Measurements from ENCODE around the gene RGS21. TPM values are rescaled to one million over a fixed set of nuclear protein-coding genes. Genes with fewer than 3 reads are reported as not detected.

The RGS21 gene
- total RNA-seq, 1 experiment from 2014 or later: not detected

- no peaks in the 10 kb centered on the region for H3K36me3 Mint-ChIP-seq (ENCODE audit: insufficient read depth, unreplicated experiment)
- TF ChIP-seq, protein P1, sequence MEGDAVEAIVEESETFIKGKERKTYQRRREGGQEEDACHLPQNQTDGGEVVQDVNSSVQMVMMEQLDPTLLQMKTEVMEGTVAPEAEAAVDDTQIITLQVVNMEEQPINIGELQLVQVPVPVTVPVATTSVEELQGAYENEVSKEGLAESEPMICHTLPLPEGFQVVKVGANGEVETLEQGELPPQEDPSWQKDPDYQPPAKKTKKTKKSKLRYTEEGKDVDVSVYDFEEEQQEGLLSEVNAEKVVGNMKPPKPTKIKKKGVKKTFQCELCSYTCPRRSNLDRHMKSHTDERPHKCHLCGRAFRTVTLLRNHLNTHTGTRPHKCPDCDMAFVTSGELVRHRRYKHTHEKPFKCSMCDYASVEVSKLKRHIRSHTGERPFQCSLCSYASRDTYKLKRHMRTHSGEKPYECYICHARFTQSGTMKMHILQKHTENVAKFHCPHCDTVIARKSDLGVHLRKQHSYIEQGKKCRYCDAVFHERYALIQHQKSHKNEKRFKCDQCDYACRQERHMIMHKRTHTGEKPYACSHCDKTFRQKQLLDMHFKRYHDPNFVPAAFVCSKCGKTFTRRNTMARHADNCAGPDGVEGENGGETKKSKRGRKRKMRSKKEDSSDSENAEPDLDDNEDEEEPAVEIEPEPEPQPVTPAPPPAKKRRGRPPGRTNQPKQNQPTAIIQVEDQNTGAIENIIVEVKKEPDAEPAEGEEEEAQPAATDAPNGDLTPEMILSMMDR (IDR thresholded peaks at IDR 0.05; ENCODE audit: unreplicated experiment): no peak
- intact Hi-C loops (cut with micrococcal nuclease; ENCODE audit: unreplicated experiment): no loop called here
- no peaks in the 10 kb centered on the region for H3K27me3 Mint-ChIP-seq (ENCODE audit: unreplicated experiment)
- no peak overlapping the region for H3K4me3 Mint-ChIP-seq (ENCODE audit: low read depth, unreplicated experiment)
- DNase-seq: no peak
- H3K9me3 Mint-ChIP-seq (ENCODE audit: low read depth, unreplicated experiment): no peaks in the 10 kb centered on the region
- no TSS peak for BruUV-seq (replicated peaks)
- no peaks in the 10 kb centered on the region for H3K4me1 Mint-ChIP-seq (ENCODE audit: low read depth, unreplicated experiment)
- CTCF ChIA-PET: no interaction called here
- H3K27ac Mint-ChIP-seq (ENCODE audit: unreplicated experiment): no peak overlapping the region
These were observed 32.5 kb downstream of the RGS21 start for GRCh38 chr1:192349314-192349713.

- no peak for DNase-seq
- Mint-ChIP-seq H3K27ac (ENCODE audit: unreplicated experiment) (no peak overlapping the region), H3K36me3 (ENCODE audit: insufficient read depth, unreplicated experiment) (no peaks in the 10 kb centered on the region), H3K9me3 (ENCODE audit: low read depth, unreplicated experiment) (no peaks in the 10 kb centered on the region), H3K4me3 (ENCODE audit: low read depth, unreplicated experiment) (no peak overlapping the region), H3K4me1 (ENCODE audit: low read depth, unreplicated experiment) (no peaks in the 10 kb centered on the region), H3K27me3 (ENCODE audit: unreplicated experiment) (no peaks in the 10 kb centered on the region)
- intact Hi-C loops (cut with micrococcal nuclease; ENCODE audit: unreplicated experiment): no loop called here
- TF ChIP-seq, protein P1 (IDR thresholded peaks at IDR 0.05; ENCODE audit: unreplicated experiment): no peak
- CTCF ChIA-PET: no interaction called here
- BruUV-seq (replicated peaks): no TSS peak
These were observed 33.6 kb downstream of the RGS21 start for GRCh38 chr1:192350356-192350755.

- intact Hi-C loops (cut with micrococcal nuclease; ENCODE audit: unreplicated experiment): no loop called here
- no TSS peak for BruUV-seq (replicated peaks)
These were observed 34.8 kb downstream of the RGS21 start for GRCh38 chr1:192351550-192351949.

DNA sequence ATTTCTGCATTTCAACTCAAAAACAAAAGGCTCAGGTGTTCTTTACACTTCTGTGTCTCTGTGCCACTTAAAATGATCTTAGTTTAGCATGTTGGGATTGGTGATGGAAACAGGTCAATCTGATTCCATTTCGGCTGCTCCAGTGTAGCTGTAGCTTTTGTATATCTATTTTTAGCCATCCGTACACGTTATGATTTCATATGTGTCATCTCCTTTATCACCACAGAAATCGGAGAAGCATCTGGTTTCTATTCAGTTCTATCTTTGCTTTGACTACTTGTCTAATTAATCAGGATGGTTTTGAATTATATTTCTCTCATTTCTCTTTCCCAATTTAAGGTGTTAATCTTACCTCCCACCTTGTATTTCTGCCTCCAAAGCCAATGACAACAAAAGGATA is 41.1 kb downstream of the RGS21 start:
- Mint-ChIP-seq H3K27me3 (ENCODE audit: unreplicated experiment) (no peaks in the 10 kb centered on the region), H3K4me3 (ENCODE audit: low read depth, unreplicated experiment) (no peak overlapping the region), H3K36me3 (ENCODE audit: insufficient read depth, unreplicated experiment) (no peaks in the 10 kb centered on the region), H3K9me3 (ENCODE audit: low read depth, unreplicated experiment) (no peaks in the 10 kb centered on the region), H3K4me1 (ENCODE audit: low read depth, unreplicated experiment) (no peaks in the 10 kb centered on the region), H3K27ac (ENCODE audit: unreplicated experiment) (no peak overlapping the region)
- DNase-seq: no peak
- BruUV-seq (replicated peaks): no TSS peak
- intact Hi-C loops (cut with micrococcal nuclease; ENCODE audit: unreplicated experiment): no loop called here
- TF ChIP-seq, protein P1 (IDR thresholded peaks at IDR 0.05; ENCODE audit: unreplicated experiment): no peak
- CTCF ChIA-PET: no interaction called here

More at GRCh38 chr1:192351550-192351949, 34.8 kb downstream of the RGS21 start:
- Mint-ChIP-seq H3K4me1 (ENCODE audit: low read depth, unreplicated experiment) (no peaks in the 10 kb centered on the region), H3K27me3 (ENCODE audit: unreplicated experiment) (no peaks in the 10 kb centered on the region), H3K4me3 (ENCODE audit: low read depth, unreplicated experiment) (no peak overlapping the region), H3K36me3 (ENCODE audit: insufficient read depth, unreplicated experiment) (no peaks in the 10 kb centered on the region), H3K27ac (ENCODE audit: unreplicated experiment) (no peak overlapping the region), H3K9me3 (ENCODE audit: low read depth, unreplicated experiment) (no peaks in the 10 kb centered on the region)
- TF ChIP-seq, protein P1 (IDR thresholded peaks at IDR 0.05; ENCODE audit: unreplicated experiment): no peak
- DNase-seq: no peak
- CTCF ChIA-PET: no interaction called here
